GM23338 (cell line): Measurements from ENCODE around the gene HSPB2. TPM values are rescaled to one million over a fixed set of nuclear protein-coding genes. Genes with fewer than 3 reads are reported as not detected.

Experiments used
- ATAC-seq: fragments of 200-7000 bp; cut with Tn5 transposase; 3 replicates; pipeline ENCODE4 v1.9.1; 2020
- DNase-seq: peaks from one replicate; pipeline ENCODE4 v3.0.0-alpha.2; 2015; ENCODE audit warnings: low spot score
- H2AFZ ChIP-seq: fragments of 200-600 bp; sonication (generic); 2 replicates; pipeline ENCODE4 v1.8.0; 2016; ENCODE audit warnings: antibody characterized with exemption, mild to moderate bottlenecking, moderate library complexity
- H3F3A ChIP-seq: fragments of 200-600 bp; sonication (generic); replicated peaks from 2 replicates; pipeline ENCODE4 v1.8.0; 2017; ENCODE audit warnings: antibody characterized with exemption, mixed run types, low read depth
- H3K27ac ChIP-seq: fragments of 200-600 bp; sonication (generic); 2 replicates; pipeline ENCODE4 v1.6.1; 2016; ENCODE audit warnings: low read depth
- H3K27me3 ChIP-seq: fragments of 200-600 bp; sonication (generic); 2 replicates; pipeline ENCODE4 v1.8.0; 2016; ENCODE audit warnings: mild to moderate bottlenecking, mixed run types, moderate library complexity; ENCODE audit not compliant: insufficient read depth
- H3K36me3 ChIP-seq: fragments of 200-600 bp; sonication (generic); 2 replicates; pipeline ENCODE4 v1.8.0; 2016; ENCODE audit warnings: mild to moderate bottlenecking; ENCODE audit not compliant: insufficient read depth
- H3K4me1 ChIP-seq: fragments of 200-600 bp; sonication (generic); 2 replicates; pipeline ENCODE4 v1.8.0; 2016; ENCODE audit warnings: mild to moderate bottlenecking, moderate library complexity; ENCODE audit not compliant: insufficient read depth
- H3K4me2 ChIP-seq: fragments of 200-600 bp; sonication (generic); 2 replicates; pipeline ENCODE4 v1.7.1; 2017; ENCODE audit warnings: mixed run types
- H3K4me3 ChIP-seq: fragments of 200-600 bp; sonication (generic); 2 replicates; pipeline ENCODE4 v1.6.1; 2016; ENCODE audit warnings: mixed run types
- H3K79me2 ChIP-seq: fragments of 200-600 bp; sonication (generic); replicated peaks from 2 replicates; pipeline ENCODE4 v1.8.0; 2017; ENCODE audit warnings: mild to moderate bottlenecking; ENCODE audit not compliant: insufficient read depth
- H3K9me2 ChIP-seq: fragments of 200-600 bp; sonication (generic); 2 replicates; pipeline ENCODE4 v1.8.0; 2017; ENCODE audit not compliant: insufficient read depth
- H4K20me1 ChIP-seq: fragments of 200-600 bp; sonication (generic); replicated peaks from 2 replicates; pipeline ENCODE4 v1.8.0; 2017; ENCODE audit warnings: mild to moderate bottlenecking; ENCODE audit not compliant: insufficient read depth
- H3K27ac Mint-ChIP-seq: 2 replicates; pipeline ENCODE4 v1.8.0; 2020; ENCODE audit warnings: inconsistent platforms, mild to moderate bottlenecking, moderate library complexity, mixed read lengths
- H3K27me3 Mint-ChIP-seq: 3 replicates; pipeline ENCODE4 v1.8.0; 2022; ENCODE audit warnings: low read depth, mild to moderate bottlenecking, moderate library complexity, mixed read lengths, inconsistent platforms; ENCODE audit not compliant: insufficient read depth, poor library complexity
- H3K36me3 Mint-ChIP-seq: 3 replicates; pipeline ENCODE4 v1.8.0; 2021; ENCODE audit warnings: low read depth, mild to moderate bottlenecking, inconsistent platforms, moderate library complexity, mixed read lengths
- H3K4me1 Mint-ChIP-seq: 3 replicates; pipeline ENCODE4 v1.8.0; 2020; ENCODE audit warnings: mild to moderate bottlenecking, inconsistent platforms, mixed read lengths
- H3K4me3 Mint-ChIP-seq: 3 replicates; pipeline ENCODE4 v1.8.0; 2021; ENCODE audit warnings: moderate library complexity, mild to moderate bottlenecking, inconsistent platforms, mixed read lengths
- H3K9me3 Mint-ChIP-seq: 3 replicates; pipeline ENCODE4 v1.8.0; 2020; ENCODE audit warnings: moderate library complexity, mild to moderate bottlenecking, inconsistent platforms, mixed read lengths
- CREB1 ChIP-seq: fragments of 250-450 bp; sonication (Bioruptor Pico); IDR thresholded peaks from 2 replicates; pipeline ENCODE4 v1.5.0; 2020; ENCODE audit warnings: low read depth, mild to moderate bottlenecking, moderate library complexity
- CTCF ChIP-seq, 2 experiments: fragments of 200-600 bp in 1 of 2; sonication (generic) in 1 of 2; conservative IDR thresholded peaks; 2 replicates each; pipeline versions ENCODE4 v1.5.1 to v1.6.1; 2016 to 2017; ENCODE audit warnings: antibody characterized with exemption in 2 of 2, low read depth in 2 of 2, mild to moderate bottlenecking in 2 of 2, moderate library complexity in 1 of 2
- EZH2 ChIP-seq: fragments of 200-600 bp; sonication (generic); IDR thresholded peaks from one replicate; pipeline ENCODE4 v1.8.0; 2017; ENCODE audit warnings: antibody characterized with exemption, mild to moderate bottlenecking, low read depth; ENCODE audit not compliant: unreplicated experiment
- EZH2phosphoT487 ChIP-seq: fragments of 200-600 bp; sonication (generic); IDR thresholded peaks from one replicate; pipeline ENCODE4 v1.8.1; 2018; ENCODE audit warnings: antibody characterized with exemption; ENCODE audit not compliant: unreplicated experiment
- JUNB ChIP-seq: IDR thresholded peaks from one replicate; pipeline ENCODE4 v1.6.1; 2016; ENCODE audit warnings: antibody characterized with exemption; ENCODE audit not compliant: unreplicated experiment
- NANOG ChIP-seq: IDR thresholded peaks from 2 replicates; pipeline ENCODE4 v1.6.1; 2016; ENCODE audit warnings: antibody characterized with exemption, borderline replicate concordance
- POLR2AphosphoS5 ChIP-seq: IDR thresholded peaks from 2 replicates; pipeline ENCODE4 v1.6.1; 2016; ENCODE audit warnings: antibody characterized with exemption, low read depth
- STAT1 ChIP-seq: IDR thresholded peaks from one replicate; pipeline ENCODE4 v1.6.1; 2016; ENCODE audit warnings: antibody characterized with exemption; ENCODE audit not compliant: unreplicated experiment
- ZNF114 ChIP-seq: fragments of 250-450 bp; sonication (Bioruptor Pico); IDR thresholded peaks from 2 replicates; pipeline ENCODE4 v1.5.0; 2020; ENCODE audit warnings: mild to moderate bottlenecking, moderate library complexity
- ZNF331 ChIP-seq: fragments of 250-450 bp; sonication (Bioruptor Pico); IDR thresholded peaks from 2 replicates; pipeline ENCODE4 v1.5.0; 2020; ENCODE audit warnings: low read depth, mild to moderate bottlenecking, moderate library complexity
- polyA plus RNA-seq: library from polyadenylated mRNA; unstranded; fragments of >200 nt; fragmentation: Nextera tagmentation; extraction: Ambion mirVana; gene quantifications from 2 replicates; pipeline ENCODE4 v1.2.1, GENCODE V29; 2016
- total RNA-seq: library from RNA; depleted of rRNA; stranded (reverse); fragments of >200 nt; shearing (Covaris generic); gene quantifications from 2 replicates; pipeline ENCODE4 v1.2.3, GENCODE V29; 2014
- TF ChIP-seq, protein P1 (sequence below): fragments of 250-450 bp; sonication (Bioruptor Pico); IDR thresholded peaks from 2 replicates; pipeline ENCODE4 v1.5.0; 2020; ENCODE audit warnings: mild to moderate bottlenecking, moderate library complexity
- TF ChIP-seq, protein P2 (sequence below): IDR thresholded peaks from one replicate; pipeline ENCODE4 v1.6.1; 2018; ENCODE audit warnings: antibody characterized with exemption; ENCODE audit not compliant: unreplicated experiment
- TF ChIP-seq, protein P3 (sequence below): IDR thresholded peaks from 2 replicates; pipeline ENCODE4 v1.6.1; 2016; ENCODE audit warnings: antibody characterized with exemption

HSPB2 gene
- total and polyA plus RNA-seq, 2 experiments from 2014 or later: 1.0 to 2.6 TPM

- TF ChIP-seq, protein P1, sequence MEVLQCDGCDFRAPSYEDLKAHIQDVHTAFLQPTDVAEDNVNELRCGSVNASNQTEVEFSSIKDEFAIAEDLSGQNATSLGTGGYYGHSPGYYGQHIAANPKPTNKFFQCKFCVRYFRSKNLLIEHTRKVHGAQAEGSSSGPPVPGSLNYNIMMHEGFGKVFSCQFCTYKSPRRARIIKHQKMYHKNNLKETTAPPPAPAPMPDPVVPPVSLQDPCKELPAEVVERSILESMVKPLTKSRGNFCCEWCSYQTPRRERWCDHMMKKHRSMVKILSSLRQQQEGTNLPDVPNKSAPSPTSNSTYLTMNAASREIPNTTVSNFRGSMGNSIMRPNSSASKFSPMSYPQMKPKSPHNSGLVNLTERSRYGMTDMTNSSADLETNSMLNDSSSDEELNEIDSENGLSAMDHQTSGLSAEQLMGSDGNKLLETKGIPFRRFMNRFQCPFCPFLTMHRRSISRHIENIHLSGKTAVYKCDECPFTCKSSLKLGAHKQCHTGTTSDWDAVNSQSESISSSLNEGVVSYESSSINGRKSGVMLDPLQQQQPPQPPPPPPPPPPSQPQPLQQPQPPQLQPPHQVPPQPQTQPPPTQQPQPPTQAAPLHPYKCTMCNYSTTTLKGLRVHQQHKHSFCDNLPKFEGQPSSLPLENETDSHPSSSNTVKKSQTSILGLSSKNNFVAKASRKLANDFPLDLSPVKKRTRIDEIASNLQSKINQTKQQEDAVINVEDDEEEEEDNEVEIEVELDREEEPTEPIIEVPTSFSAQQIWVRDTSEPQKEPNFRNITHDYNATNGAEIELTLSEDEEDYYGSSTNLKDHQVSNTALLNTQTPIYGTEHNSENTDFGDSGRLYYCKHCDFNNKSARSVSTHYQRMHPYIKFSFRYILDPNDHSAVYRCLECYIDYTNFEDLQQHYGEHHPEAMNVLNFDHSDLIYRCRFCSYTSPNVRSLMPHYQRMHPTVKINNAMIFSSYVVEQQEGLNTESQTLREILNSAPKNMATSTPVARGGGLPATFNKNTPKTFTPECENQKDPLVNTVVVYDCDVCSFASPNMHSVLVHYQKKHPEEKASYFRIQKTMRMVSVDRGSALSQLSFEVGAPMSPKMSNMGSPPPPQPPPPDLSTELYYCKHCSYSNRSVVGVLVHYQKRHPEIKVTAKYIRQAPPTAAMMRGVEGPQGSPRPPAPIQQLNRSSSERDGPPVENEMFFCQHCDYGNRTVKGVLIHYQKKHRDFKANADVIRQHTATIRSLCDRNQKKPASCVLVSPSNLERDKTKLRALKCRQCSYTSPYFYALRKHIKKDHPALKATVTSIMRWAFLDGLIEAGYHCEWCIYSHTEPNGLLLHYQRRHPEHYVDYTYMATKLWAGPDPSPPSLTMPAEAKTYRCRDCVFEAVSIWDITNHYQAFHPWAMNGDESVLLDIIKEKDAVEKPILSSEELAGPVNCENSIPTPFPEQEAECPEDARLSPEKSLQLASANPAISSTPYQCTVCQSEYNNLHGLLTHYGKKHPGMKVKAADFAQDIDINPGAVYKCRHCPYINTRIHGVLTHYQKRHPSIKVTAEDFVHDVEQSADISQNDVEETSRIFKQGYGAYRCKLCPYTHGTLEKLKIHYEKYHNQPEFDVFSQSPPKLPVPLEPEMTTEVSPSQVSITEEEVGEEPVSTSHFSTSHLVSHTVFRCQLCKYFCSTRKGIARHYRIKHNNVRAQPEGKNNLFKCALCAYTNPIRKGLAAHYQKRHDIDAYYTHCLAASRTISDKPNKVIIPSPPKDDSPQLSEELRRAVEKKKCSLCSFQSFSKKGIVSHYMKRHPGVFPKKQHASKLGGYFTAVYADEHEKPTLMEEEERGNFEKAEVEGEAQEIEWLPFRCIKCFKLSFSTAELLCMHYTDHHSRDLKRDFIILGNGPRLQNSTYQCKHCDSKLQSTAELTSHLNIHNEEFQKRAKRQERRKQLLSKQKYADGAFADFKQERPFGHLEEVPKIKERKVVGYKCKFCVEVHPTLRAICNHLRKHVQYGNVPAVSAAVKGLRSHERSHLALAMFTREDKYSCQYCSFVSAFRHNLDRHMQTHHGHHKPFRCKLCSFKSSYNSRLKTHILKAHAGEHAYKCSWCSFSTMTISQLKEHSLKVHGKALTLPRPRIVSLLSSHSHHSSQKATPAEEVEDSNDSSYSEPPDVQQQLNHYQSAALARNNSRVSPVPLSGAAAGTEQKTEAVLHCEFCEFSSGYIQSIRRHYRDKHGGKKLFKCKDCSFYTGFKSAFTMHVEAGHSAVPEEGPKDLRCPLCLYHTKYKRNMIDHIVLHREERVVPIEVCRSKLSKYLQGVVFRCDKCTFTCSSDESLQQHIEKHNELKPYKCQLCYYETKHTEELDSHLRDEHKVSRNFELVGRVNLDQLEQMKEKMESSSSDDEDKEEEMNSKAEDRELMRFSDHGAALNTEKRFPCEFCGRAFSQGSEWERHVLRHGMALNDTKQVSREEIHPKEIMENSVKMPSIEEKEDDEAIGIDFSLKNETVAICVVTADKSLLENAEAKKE (CRISPR knock-in tag): no peak
- TF ChIP-seq JUNB (no peak), STAT1 (no peak), ZNF114 (no peak)
These were observed 25.7 kb upstream of the HSPB2 start (continued) for GRCh38 chr11:111886844-111887243.

DNA sequence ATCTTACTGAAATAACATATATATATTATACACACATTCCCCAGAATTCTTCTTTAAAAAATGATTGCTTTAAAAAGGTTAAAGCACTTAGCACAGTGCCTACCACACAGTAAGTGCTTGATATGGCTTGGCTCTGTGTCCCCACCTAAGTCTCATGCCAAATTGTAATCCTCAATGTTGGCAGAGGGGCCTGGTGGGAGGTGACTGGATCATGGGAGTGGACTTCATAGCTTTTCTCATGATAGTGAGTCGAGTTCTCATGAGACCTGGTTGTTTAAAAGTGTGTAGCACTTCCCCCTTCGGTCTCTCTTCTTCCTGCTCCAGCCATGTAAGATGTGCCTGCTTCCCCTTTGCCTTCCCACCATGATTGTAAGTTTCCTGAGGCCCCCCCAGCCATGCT is 7.1 kb upstream of the HSPB2 start:
- no peak overlapping the region for H3K27ac ChIP-seq
- no peak for TF ChIP-seq POLR2AphosphoS5
- TF ChIP-seq, protein P2, sequence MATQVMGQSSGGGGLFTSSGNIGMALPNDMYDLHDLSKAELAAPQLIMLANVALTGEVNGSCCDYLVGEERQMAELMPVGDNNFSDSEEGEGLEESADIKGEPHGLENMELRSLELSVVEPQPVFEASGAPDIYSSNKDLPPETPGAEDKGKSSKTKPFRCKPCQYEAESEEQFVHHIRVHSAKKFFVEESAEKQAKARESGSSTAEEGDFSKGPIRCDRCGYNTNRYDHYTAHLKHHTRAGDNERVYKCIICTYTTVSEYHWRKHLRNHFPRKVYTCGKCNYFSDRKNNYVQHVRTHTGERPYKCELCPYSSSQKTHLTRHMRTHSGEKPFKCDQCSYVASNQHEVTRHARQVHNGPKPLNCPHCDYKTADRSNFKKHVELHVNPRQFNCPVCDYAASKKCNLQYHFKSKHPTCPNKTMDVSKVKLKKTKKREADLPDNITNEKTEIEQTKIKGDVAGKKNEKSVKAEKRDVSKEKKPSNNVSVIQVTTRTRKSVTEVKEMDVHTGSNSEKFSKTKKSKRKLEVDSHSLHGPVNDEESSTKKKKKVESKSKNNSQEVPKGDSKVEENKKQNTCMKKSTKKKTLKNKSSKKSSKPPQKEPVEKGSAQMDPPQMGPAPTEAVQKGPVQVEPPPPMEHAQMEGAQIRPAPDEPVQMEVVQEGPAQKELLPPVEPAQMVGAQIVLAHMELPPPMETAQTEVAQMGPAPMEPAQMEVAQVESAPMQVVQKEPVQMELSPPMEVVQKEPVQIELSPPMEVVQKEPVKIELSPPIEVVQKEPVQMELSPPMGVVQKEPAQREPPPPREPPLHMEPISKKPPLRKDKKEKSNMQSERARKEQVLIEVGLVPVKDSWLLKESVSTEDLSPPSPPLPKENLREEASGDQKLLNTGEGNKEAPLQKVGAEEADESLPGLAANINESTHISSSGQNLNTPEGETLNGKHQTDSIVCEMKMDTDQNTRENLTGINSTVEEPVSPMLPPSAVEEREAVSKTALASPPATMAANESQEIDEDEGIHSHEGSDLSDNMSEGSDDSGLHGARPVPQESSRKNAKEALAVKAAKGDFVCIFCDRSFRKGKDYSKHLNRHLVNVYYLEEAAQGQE: no peak
- TF ChIP-seq ZNF331: no peak
- no peak for TF ChIP-seq NANOG
- TF ChIP-seq, protein P3, sequence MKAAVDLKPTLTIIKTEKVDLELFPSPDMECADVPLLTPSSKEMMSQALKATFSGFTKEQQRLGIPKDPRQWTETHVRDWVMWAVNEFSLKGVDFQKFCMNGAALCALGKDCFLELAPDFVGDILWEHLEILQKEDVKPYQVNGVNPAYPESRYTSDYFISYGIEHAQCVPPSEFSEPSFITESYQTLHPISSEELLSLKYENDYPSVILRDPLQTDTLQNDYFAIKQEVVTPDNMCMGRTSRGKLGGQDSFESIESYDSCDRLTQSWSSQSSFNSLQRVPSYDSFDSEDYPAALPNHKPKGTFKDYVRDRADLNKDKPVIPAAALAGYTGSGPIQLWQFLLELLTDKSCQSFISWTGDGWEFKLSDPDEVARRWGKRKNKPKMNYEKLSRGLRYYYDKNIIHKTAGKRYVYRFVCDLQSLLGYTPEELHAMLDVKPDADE: no peak
- no peak for TF ChIP-seq EZH2
- no peak for TF ChIP-seq EZH2phosphoT487
- TF ChIP-seq ZNF114: no peak
- no peak for TF ChIP-seq CTCF (conservative IDR thresholded peaks at IDR 0.05; ENCODE audit: low read depth in 2 of 2)
- TF ChIP-seq JUNB: no peak
- no peak for TF ChIP-seq CREB1
- no peak for TF ChIP-seq STAT1

More for the DNA sequence above, 7.1 kb upstream of the HSPB2 start:
- ATAC-seq: no peak
- Mint-ChIP-seq H3K4me3 (no peak overlapping the region), H3K36me3 (no peaks in the 10 kb centered on the region), H3K27me3 (no peaks in the 10 kb centered on the region), H3K4me1 (peaks cover 10% of the 10 kb centered on the region; the same call in 2 of the 3 replicates), H3K9me3 (no peaks in the 10 kb centered on the region; the same call in 1 of the 3 replicates), H3K27ac (no peak overlapping the region)
- H3K4me2 ChIP-seq: no peak overlapping the region
- no peaks in the 10 kb centered on the region for H3K27me3 ChIP-seq
- H3K4me3 ChIP-seq: no peak overlapping the region
- no peaks in the 10 kb centered on the region for H3K36me3 ChIP-seq
- DNase-seq: no peak
- H4K20me1 ChIP-seq: no peaks in the 10 kb centered on the region
- H3F3A ChIP-seq: no peaks in the 10 kb centered on the region
- H2AFZ ChIP-seq: no peak overlapping the region
- H3K9me2 ChIP-seq: no peaks in the 10 kb centered on the region
- 0 out of 2 replicates have a peak, but pooled peaks cover 6% of the 10 kb centered on the region for H3K4me1 ChIP-seq
- no peaks in the 10 kb centered on the region for H3K79me2 ChIP-seq
